Measurements from ENCODE around the gene KRT32.

Gene KRT32

DNA sequence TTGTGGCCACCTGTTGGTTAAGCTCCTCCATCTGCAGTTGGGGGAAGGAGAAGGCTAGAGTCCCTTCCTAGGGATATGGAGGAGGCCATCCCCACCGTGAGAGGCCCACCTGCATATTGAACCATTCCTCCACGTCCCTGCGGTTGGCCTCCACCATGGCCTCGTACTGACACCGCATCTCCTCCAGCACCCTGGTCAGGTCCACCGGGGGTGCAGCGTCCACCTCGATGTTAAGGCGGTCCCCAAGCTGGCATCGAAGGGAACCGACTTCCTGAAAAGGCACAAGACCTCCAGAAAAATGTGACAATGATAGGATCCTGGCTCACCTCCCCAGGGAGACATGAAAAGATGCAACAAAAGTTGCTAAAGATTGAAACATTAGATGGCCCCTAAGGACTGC, 3.0 kb downstream of the KRT32 start:
- Histone ChIP-seq H3K4me3 (ENCODE audit: low read length) (no peak overlapping the region), H3K9me3 (ENCODE audit: control insufficient read depth, insufficient read depth, low read length) (no peaks in the 10 kb centered on the region), H3K4me1 (ENCODE audit: control insufficient read depth, insufficient read depth, low read length) (no peaks in the 10 kb centered on the region), H3K27ac (ENCODE audit: low read length) (no peak overlapping the region), H3K36me3 (ENCODE audit: control insufficient read depth, insufficient read depth, low read length) (no peaks in the 10 kb centered on the region), H3K27me3 (ENCODE audit: control insufficient read depth, insufficient read depth, low read length) (no peaks in the 10 kb centered on the region)
- DNase-seq (ENCODE audit: low read depth, low spot score): no peak
- WGBS (ENCODE audit: insufficient coverage, insufficient read length): no CpG with 5 or more reads among the region's 11 CpGs

- H3K9me3 ChIP-seq (ENCODE audit: control insufficient read depth, insufficient read depth, low read length): no peaks in the 10 kb centered on the region
- H3K27ac ChIP-seq (ENCODE audit: low read length): no peak overlapping the region
- H3K4me1 ChIP-seq (ENCODE audit: control insufficient read depth, insufficient read depth, low read length): no peaks in the 10 kb centered on the region
- H3K36me3 ChIP-seq (ENCODE audit: control insufficient read depth, insufficient read depth, low read length): no peaks in the 10 kb centered on the region
- DNase-seq (ENCODE audit: low read depth, low spot score): no peak
- H3K4me3 ChIP-seq (ENCODE audit: low read length): no peak overlapping the region
- no peaks in the 10 kb centered on the region for H3K27me3 ChIP-seq (ENCODE audit: control insufficient read depth, insufficient read depth, low read length)
- WGBS (ENCODE audit: insufficient coverage, insufficient read length): no CpG with 5 or more reads among the region's 8 CpGs
Measured at GRCh38 chr17:41463746-41464145, 3.4 kb downstream of the KRT32 start.

DNA sequence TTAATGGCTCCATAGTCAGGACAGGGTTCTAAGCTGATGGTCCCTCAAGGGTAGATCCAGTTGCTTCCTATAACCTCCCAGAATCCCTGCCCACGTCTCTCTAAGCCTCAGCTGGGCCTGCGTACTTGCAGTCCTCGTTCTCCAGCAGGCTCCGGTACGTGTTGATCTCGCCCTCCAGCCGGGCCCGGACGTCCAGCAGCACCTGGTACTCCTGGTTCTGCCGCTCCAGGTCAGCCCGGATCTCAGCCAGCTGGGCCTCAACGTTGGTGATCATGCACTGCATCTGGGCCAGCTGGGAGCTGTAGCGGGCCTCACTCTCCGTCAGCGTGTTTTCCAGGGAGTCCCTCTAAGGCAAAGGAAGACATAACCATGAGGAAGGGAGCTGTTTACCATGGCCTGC, 4.5 kb downstream of the KRT32 start:
- H3K36me3 ChIP-seq (ENCODE audit: control insufficient read depth, insufficient read depth, low read length): no peaks in the 10 kb centered on the region
- H3K27me3 ChIP-seq (ENCODE audit: control insufficient read depth, insufficient read depth, low read length): no peaks in the 10 kb centered on the region
- H3K9me3 ChIP-seq (ENCODE audit: control insufficient read depth, insufficient read depth, low read length): no peaks in the 10 kb centered on the region
- no peak overlapping the region for H3K4me3 ChIP-seq (ENCODE audit: low read length)
- no peak for DNase-seq (ENCODE audit: low read depth, low spot score)
- WGBS (ENCODE audit: insufficient coverage, insufficient read length): no CpG with 5 or more reads among the region's 15 CpGs
- no peaks in the 10 kb centered on the region for H3K4me1 ChIP-seq (ENCODE audit: control insufficient read depth, insufficient read depth, low read length)
- no peak overlapping the region for H3K27ac ChIP-seq (ENCODE audit: low read length)

DNA sequence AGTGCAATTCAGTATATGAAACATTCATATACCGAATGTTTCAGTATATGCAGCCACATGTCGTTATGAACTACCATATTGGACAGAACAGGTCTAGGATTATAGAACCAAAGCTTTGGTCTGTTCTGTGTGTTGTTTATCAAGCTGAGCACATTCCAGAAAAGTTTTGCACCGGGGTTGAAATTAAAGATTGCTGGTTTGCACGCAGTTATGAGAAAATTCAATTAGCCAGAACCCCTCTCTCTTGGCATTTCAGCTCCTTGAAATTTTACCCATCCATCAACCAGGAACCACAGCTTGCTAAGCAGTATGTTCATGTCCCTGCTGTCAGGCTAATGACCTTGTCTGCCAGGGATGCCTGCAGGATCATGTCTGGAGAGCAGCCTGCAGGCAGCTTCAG, 9.5 kb downstream of the KRT32 start:
- H3K4me3 ChIP-seq (ENCODE audit: low read length): no peak overlapping the region
- DNase-seq (ENCODE audit: low read depth, low spot score): no peak
- H3K9me3 ChIP-seq (ENCODE audit: control insufficient read depth, insufficient read depth, low read length): no peaks in the 10 kb centered on the region
- no peak overlapping the region for H3K27ac ChIP-seq (ENCODE audit: low read length)
- no peaks in the 10 kb centered on the region for H3K27me3 ChIP-seq (ENCODE audit: control insufficient read depth, insufficient read depth, low read length)
- no peaks in the 10 kb centered on the region for H3K36me3 ChIP-seq (ENCODE audit: control insufficient read depth, insufficient read depth, low read length)
- WGBS (ENCODE audit: insufficient coverage, insufficient read length): no CpG with 5 or more reads among the region's 4 CpGs
- H3K4me1 ChIP-seq (ENCODE audit: control insufficient read depth, insufficient read depth, low read length): no peaks in the 10 kb centered on the region

GRCh38 chr17:41456204-41456603, 11.0 kb downstream of the KRT32 start:
- peak; percentile 7 for DNase-seq (ENCODE audit: low read depth, low spot score)
- Histone ChIP-seq H3K27me3 (ENCODE audit: control insufficient read depth, insufficient read depth, low read length) (no peaks in the 10 kb centered on the region), H3K36me3 (ENCODE audit: control insufficient read depth, insufficient read depth, low read length) (no peaks in the 10 kb centered on the region)

GRCh38 chr17:41455236-41455635, 11.9 kb downstream of the KRT32 start:
- no peaks in the 10 kb centered on the region for H3K27me3 ChIP-seq (ENCODE audit: control insufficient read depth, insufficient read depth, low read length)
- no peak for DNase-seq (ENCODE audit: low read depth, low spot score)

More at GRCh38 chr17:41456204-41456603, 11.0 kb downstream of the KRT32 start:
- no peak overlapping the region for H3K27ac ChIP-seq (ENCODE audit: low read length)
- no peak overlapping the region for H3K4me3 ChIP-seq (ENCODE audit: low read length)
- no peaks in the 10 kb centered on the region; the same call in 1 of the 2 replicates for H3K9me3 ChIP-seq (ENCODE audit: control insufficient read depth, insufficient read depth, low read length)
- no peaks in the 10 kb centered on the region for H3K4me1 ChIP-seq (ENCODE audit: control insufficient read depth, insufficient read depth, low read length)
- WGBS (ENCODE audit: insufficient coverage, insufficient read length): no CpG with 5 or more reads among the region's 3 CpGs

GRCh38 chr17:41453066-41453465, 14.1 kb downstream of the KRT32 start:
- Histone ChIP-seq H3K4me3 (ENCODE audit: low read length) (no peak overlapping the region), H3K36me3 (ENCODE audit: control insufficient read depth, insufficient read depth, low read length) (no peaks in the 10 kb centered on the region), H3K4me1 (ENCODE audit: control insufficient read depth, insufficient read depth, low read length) (no peaks in the 10 kb centered on the region), H3K9me3 (ENCODE audit: control insufficient read depth, insufficient read depth, low read length) (no peaks in the 10 kb centered on the region; the same call in 1 of the 2 replicates), H3K27me3 (ENCODE audit: control insufficient read depth, insufficient read depth, low read length) (no peaks in the 10 kb centered on the region), H3K27ac (ENCODE audit: low read length) (no peak overlapping the region)
- WGBS (ENCODE audit: insufficient coverage, insufficient read length): no CpG with 5 or more reads among the region's 3 CpGs
- DNase-seq (ENCODE audit: low read depth, low spot score): no peak

More at GRCh38 chr17:41455236-41455635, 11.9 kb downstream of the KRT32 start:
- Histone ChIP-seq H3K36me3 (ENCODE audit: control insufficient read depth, insufficient read depth, low read length) (no peaks in the 10 kb centered on the region), H3K4me3 (ENCODE audit: low read length) (no peak overlapping the region), H3K4me1 (ENCODE audit: control insufficient read depth, insufficient read depth, low read length) (no peaks in the 10 kb centered on the region), H3K27ac (ENCODE audit: low read length) (no peak overlapping the region), H3K9me3 (ENCODE audit: control insufficient read depth, insufficient read depth, low read length) (no peaks in the 10 kb centered on the region; the same call in 1 of the 2 replicates)
- WGBS (ENCODE audit: insufficient coverage, insufficient read length): no CpG with 5 or more reads among the region's 1 CpG

DNA sequence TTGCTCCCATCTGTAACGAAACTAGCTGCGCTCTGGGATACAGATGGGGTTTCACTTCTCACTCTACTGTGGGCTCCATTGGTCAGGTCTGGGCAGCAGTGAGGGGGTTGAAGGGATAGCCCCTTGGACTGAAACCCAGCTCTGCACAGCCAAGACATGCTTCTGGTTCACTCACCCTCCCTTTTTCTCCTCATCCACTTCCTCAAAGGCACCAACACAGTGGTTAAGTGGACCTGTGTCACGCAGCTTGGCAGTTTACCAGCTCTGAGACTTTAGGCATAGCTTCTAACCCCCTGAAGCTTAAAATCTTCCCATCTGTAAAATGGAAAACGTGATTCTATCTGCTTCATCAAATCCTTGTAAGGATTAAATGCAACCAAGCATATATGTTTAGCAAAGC, 14.9 kb downstream of the KRT32 start:
- WGBS (ENCODE audit: insufficient coverage, insufficient read length): no CpG with 5 or more reads among the region's 4 CpGs
- no peak overlapping the region for H3K4me3 ChIP-seq (ENCODE audit: low read length)
- H3K27me3 ChIP-seq (ENCODE audit: control insufficient read depth, insufficient read depth, low read length): no peaks in the 10 kb centered on the region
- no peak overlapping the region for H3K27ac ChIP-seq (ENCODE audit: low read length)
- DNase-seq (ENCODE audit: low read depth, low spot score): no peak
- H3K9me3 ChIP-seq (ENCODE audit: control insufficient read depth, insufficient read depth, low read length): no peaks in the 10 kb centered on the region; the same call in 1 of the 2 replicates
- no peaks in the 10 kb centered on the region for H3K36me3 ChIP-seq (ENCODE audit: control insufficient read depth, insufficient read depth, low read length)
- no peaks in the 10 kb centered on the region for H3K4me1 ChIP-seq (ENCODE audit: control insufficient read depth, insufficient read depth, low read length)

GRCh38 chr17:41451154-41451728, 15.9 kb downstream of the KRT32 start:
- H3K27ac ChIP-seq (ENCODE audit: low read length): no peak overlapping the region
- no peak overlapping the region for H3K4me3 ChIP-seq (ENCODE audit: low read length)
- no peaks in the 10 kb centered on the region for H3K4me1 ChIP-seq (ENCODE audit: control insufficient read depth, insufficient read depth, low read length)
- WGBS (ENCODE audit: insufficient coverage, insufficient read length): 100% methylated on average over 2 of the region's 2 CpGs
- no peaks in the 10 kb centered on the region for H3K36me3 ChIP-seq (ENCODE audit: control insufficient read depth, insufficient read depth, low read length)
- DNase-seq (ENCODE audit: low read depth, low spot score): no peak
- H3K27me3 ChIP-seq (ENCODE audit: control insufficient read depth, insufficient read depth, low read length): no peaks in the 10 kb centered on the region
- H3K9me3 ChIP-seq (ENCODE audit: control insufficient read depth, insufficient read depth, low read length): no peaks in the 10 kb centered on the region; the same call in 1 of the 2 replicates

- WGBS (ENCODE audit: insufficient coverage, insufficient read length): no CpG with 5 or more reads among the region's 6 CpGs
- Histone ChIP-seq H3K4me3 (ENCODE audit: low read length) (no peak overlapping the region), H3K9me3 (ENCODE audit: control insufficient read depth, insufficient read depth, low read length) (no peaks in the 10 kb centered on the region; the same call in 1 of the 2 replicates), H3K36me3 (ENCODE audit: control insufficient read depth, insufficient read depth, low read length) (no peaks in the 10 kb centered on the region), H3K27ac (ENCODE audit: low read length) (no peak overlapping the region), H3K27me3 (ENCODE audit: control insufficient read depth, insufficient read depth, low read length) (no peaks in the 10 kb centered on the region), H3K4me1 (ENCODE audit: control insufficient read depth, insufficient read depth, low read length) (no peaks in the 10 kb centered on the region)
- no peak for DNase-seq (ENCODE audit: low read depth, low spot score)
Measured at GRCh38 chr17:41449008-41449407, 18.2 kb downstream of the KRT32 start.

DNA sequence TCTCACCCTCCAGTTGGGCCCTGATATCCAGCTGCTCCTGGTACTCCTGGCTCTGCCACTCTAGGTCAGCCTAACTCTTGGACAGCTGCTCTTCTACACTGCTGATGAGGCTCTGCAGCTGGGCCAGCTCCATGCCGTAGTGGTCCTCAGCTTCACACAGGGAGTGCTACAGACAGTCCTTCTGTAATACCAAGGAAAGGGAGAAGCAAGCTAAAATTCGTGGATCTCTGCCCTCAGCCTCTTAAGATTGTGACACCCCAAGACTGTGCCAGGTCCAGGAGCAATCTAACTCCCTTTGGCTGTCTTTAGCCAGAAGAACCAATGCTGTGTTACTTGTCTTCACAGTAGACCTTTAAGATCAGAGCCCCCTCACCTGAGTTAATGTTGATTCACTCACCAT, 18.7 kb downstream of the KRT32 start:
- Histone ChIP-seq H3K4me3 (ENCODE audit: low read length) (no peak overlapping the region), H3K27ac (ENCODE audit: low read length) (no peak overlapping the region), H3K27me3 (ENCODE audit: control insufficient read depth, insufficient read depth, low read length) (no peaks in the 10 kb centered on the region), H3K9me3 (ENCODE audit: control insufficient read depth, insufficient read depth, low read length) (no peaks in the 10 kb centered on the region; the same call in 1 of the 2 replicates), H3K36me3 (ENCODE audit: control insufficient read depth, insufficient read depth, low read length) (no peaks in the 10 kb centered on the region), H3K4me1 (ENCODE audit: control insufficient read depth, insufficient read depth, low read length) (no peaks in the 10 kb centered on the region)
- no CpG with 5 or more reads among the region's 2 CpGs for WGBS (ENCODE audit: insufficient coverage, insufficient read length)
- no peak for DNase-seq (ENCODE audit: low read depth, low spot score)
